Measurements from ENCODE around the gene RNASE13. TPM values are rescaled to one million over a fixed set of nuclear protein-coding genes. Genes with fewer than 3 reads are reported as not detected.

RNASE13 gene
- total RNA-seq, 1 experiment from 2014 or later, result not detected

DNA sequence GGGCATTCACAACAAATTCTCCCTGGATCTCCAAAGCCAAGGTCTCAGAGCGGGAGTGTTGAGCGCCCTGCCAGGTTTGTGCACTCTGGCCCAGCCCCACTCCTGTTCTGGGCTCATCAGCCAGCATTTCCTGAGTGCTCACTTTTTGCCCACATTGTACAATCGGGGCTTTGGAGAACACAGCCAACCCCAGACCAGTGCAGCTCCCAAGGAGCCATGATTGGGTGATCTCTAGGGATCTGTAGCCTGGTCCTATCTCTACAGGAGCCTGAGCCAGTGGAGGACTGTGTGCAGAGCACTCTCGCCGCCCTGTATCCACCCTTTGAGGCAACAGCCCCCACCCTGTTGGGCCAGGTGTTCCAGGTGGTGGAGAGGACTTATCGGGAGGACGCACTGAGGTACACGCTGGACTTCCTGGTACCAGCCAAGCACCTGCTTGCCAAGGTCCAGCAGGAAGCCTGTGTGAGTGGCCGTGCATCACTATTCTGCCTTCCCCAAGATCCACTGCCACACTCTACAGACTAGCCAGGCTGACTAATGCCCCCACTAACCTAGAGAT is 38.3 kb upstream of the RNASE13 start:
- no peak overlapping the region for H3K27ac ChIP-seq (ENCODE audit: low read length)
- intact Hi-C loops (cut with micrococcal nuclease; ENCODE audit: unreplicated experiment) (no loop called here), in situ Hi-C loops (cut with HindIII; ENCODE audit: low pct_unique_long_range_greater_than_20kb, low sequenced_read_pairs) (no loop called here)
- ChIA-PET POLR2A (no interaction called here), CTCF (no interaction called here)
- BruUV-seq (replicated peaks), result no TSS peak
- TF ChIP-seq POLR2AphosphoS5 (IDR thresholded peaks at IDR 0.05; ENCODE audit: low read depth, low read length) (no peak), SIN3A (IDR thresholded peaks at IDR 0.05; ENCODE audit: borderline replicate concordance, insufficient read depth, low read depth, low read length) (no peak), CTCF (IDR thresholded peaks at IDR 0.05) (no peak), TCF7L2 (IDR thresholded peaks at IDR 0.05; ENCODE audit: low read depth, low read length) (no peak)
- TF ChIP-seq, protein P1, sequence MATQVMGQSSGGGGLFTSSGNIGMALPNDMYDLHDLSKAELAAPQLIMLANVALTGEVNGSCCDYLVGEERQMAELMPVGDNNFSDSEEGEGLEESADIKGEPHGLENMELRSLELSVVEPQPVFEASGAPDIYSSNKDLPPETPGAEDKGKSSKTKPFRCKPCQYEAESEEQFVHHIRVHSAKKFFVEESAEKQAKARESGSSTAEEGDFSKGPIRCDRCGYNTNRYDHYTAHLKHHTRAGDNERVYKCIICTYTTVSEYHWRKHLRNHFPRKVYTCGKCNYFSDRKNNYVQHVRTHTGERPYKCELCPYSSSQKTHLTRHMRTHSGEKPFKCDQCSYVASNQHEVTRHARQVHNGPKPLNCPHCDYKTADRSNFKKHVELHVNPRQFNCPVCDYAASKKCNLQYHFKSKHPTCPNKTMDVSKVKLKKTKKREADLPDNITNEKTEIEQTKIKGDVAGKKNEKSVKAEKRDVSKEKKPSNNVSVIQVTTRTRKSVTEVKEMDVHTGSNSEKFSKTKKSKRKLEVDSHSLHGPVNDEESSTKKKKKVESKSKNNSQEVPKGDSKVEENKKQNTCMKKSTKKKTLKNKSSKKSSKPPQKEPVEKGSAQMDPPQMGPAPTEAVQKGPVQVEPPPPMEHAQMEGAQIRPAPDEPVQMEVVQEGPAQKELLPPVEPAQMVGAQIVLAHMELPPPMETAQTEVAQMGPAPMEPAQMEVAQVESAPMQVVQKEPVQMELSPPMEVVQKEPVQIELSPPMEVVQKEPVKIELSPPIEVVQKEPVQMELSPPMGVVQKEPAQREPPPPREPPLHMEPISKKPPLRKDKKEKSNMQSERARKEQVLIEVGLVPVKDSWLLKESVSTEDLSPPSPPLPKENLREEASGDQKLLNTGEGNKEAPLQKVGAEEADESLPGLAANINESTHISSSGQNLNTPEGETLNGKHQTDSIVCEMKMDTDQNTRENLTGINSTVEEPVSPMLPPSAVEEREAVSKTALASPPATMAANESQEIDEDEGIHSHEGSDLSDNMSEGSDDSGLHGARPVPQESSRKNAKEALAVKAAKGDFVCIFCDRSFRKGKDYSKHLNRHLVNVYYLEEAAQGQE (IDR thresholded peaks at IDR 0.05; ENCODE audit: insufficient read depth in 1 of 2, low read depth in 2 of 2, low read length in 1 of 2), result no peak
- ATAC-seq, result no peak
- no peak for DNase-seq (ENCODE audit: low read depth, low spot score)
- H3K9me3 ChIP-seq (ENCODE audit: control insufficient read depth, insufficient read depth, low read depth, low read length), result no peaks in the 10 kb centered on the region
- H3K4me3 ChIP-seq (ENCODE audit: low read depth in 2 of 2, low read length in 2 of 2), result no peak overlapping the region
- H3K36me3 ChIP-seq (ENCODE audit: control insufficient read depth, insufficient read depth, low read length), result no peaks in the 10 kb centered on the region
- peaks cover 7% of the 10 kb centered on the region for H3K4me1 ChIP-seq (ENCODE audit: control insufficient read depth, insufficient read depth, low read length)
- no peaks in the 10 kb centered on the region for H3K27me3 ChIP-seq (ENCODE audit: control insufficient read depth, insufficient read depth, low read length)

GRCh38 chr14:21072031-21072473 is 37.4 kb upstream of the RNASE13 start:
- no peaks in the 10 kb centered on the region for H3K27me3 ChIP-seq (ENCODE audit: control insufficient read depth, insufficient read depth, low read length)
- in situ Hi-C loops (cut with HindIII; ENCODE audit: low pct_unique_long_range_greater_than_20kb, low sequenced_read_pairs) (no loop called here), intact Hi-C loops (cut with micrococcal nuclease; ENCODE audit: unreplicated experiment) (no loop called here)
- DNase-seq (ENCODE audit: low read depth, low spot score) (no peak), ATAC-seq (no peak)
- peak overlapping the region; percentile 54 to 65 for H3K4me3 ChIP-seq (ENCODE audit: low read depth in 2 of 2, low read length in 2 of 2)
- BruUV-seq (replicated peaks), result no TSS peak
- no peaks in the 10 kb centered on the region for H3K36me3 ChIP-seq (ENCODE audit: control insufficient read depth, insufficient read depth, low read length)
- TF ChIP-seq TCF7L2 (IDR thresholded peaks at IDR 0.05; ENCODE audit: low read depth, low read length) (no peak), SIN3A (IDR thresholded peaks at IDR 0.05; ENCODE audit: borderline replicate concordance, insufficient read depth, low read depth, low read length) (no peak), CTCF (IDR thresholded peaks at IDR 0.05) (no peak), POLR2AphosphoS5 (IDR thresholded peaks at IDR 0.05; ENCODE audit: low read depth, low read length) (no peak)
- TF ChIP-seq, protein P1 (IDR thresholded peaks at IDR 0.05; ENCODE audit: insufficient read depth in 1 of 2, low read depth in 2 of 2, low read length in 1 of 2), result no peak
- H3K27ac ChIP-seq (ENCODE audit: low read length), result peak overlapping the region; percentile 48; the same call in 1 of the 2 replicates
- H3K4me1 ChIP-seq (ENCODE audit: control insufficient read depth, insufficient read depth, low read length), result peaks cover 7% of the 10 kb centered on the region
- CTCF ChIA-PET, result interaction anchor here (0.7 to 2.4 kb wide), 4 partner anchors 20 to 80 kb away, joined by 8 to 12 read pairs (median 10); no protein-coding TSS in a partner anchor
- no peaks in the 10 kb centered on the region for H3K9me3 ChIP-seq (ENCODE audit: control insufficient read depth, insufficient read depth, low read depth, low read length)
- POLR2A ChIA-PET, result no interaction called here

All from Panc1 (cell line).